Measurements from ENCODE around the gene CRYL1.

CRYL1 gene

DNA sequence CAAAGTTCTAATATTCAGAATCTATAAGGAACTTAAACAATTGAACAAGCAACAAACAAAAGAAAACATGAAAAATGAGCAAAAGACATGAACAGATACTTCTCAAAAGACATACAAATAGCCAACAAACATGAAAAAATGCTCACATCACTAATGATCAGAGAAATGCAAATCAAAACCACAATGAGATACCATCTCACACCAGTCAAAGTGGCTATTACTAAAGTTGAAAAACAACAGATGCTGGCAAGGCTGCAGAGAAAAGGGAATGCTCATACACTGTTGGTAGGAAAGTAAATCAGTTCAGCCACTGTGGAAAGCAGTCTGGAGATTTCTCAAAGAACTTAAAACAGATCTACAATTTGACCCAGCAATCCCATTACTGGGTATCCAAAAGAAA is 74.3 kb downstream of the CRYL1 start:
- TF ChIP-seq FOXM1 (IDR thresholded peaks at IDR 0.05; ENCODE audit: borderline replicate concordance, low read depth) (no peak), TAF1 (IDR thresholded peaks at IDR 0.05; ENCODE audit: low read depth) (no peak), CEBPB (IDR thresholded peaks at IDR 0.05) (no peak), EP300 (IDR thresholded peaks at IDR 0.05; ENCODE audit: borderline replicate concordance) (no peak), EGR1 (IDR thresholded peaks at IDR 0.05) (no peak), RAD21 (IDR thresholded peaks at IDR 0.05; ENCODE audit: low read depth) (no peak), TEAD4 (IDR thresholded peaks at IDR 0.05) (no peak)
- TF ChIP-seq, protein P1, sequence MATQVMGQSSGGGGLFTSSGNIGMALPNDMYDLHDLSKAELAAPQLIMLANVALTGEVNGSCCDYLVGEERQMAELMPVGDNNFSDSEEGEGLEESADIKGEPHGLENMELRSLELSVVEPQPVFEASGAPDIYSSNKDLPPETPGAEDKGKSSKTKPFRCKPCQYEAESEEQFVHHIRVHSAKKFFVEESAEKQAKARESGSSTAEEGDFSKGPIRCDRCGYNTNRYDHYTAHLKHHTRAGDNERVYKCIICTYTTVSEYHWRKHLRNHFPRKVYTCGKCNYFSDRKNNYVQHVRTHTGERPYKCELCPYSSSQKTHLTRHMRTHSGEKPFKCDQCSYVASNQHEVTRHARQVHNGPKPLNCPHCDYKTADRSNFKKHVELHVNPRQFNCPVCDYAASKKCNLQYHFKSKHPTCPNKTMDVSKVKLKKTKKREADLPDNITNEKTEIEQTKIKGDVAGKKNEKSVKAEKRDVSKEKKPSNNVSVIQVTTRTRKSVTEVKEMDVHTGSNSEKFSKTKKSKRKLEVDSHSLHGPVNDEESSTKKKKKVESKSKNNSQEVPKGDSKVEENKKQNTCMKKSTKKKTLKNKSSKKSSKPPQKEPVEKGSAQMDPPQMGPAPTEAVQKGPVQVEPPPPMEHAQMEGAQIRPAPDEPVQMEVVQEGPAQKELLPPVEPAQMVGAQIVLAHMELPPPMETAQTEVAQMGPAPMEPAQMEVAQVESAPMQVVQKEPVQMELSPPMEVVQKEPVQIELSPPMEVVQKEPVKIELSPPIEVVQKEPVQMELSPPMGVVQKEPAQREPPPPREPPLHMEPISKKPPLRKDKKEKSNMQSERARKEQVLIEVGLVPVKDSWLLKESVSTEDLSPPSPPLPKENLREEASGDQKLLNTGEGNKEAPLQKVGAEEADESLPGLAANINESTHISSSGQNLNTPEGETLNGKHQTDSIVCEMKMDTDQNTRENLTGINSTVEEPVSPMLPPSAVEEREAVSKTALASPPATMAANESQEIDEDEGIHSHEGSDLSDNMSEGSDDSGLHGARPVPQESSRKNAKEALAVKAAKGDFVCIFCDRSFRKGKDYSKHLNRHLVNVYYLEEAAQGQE (IDR thresholded peaks at IDR 0.05; ENCODE audit: low read depth), result no peak

DNA sequence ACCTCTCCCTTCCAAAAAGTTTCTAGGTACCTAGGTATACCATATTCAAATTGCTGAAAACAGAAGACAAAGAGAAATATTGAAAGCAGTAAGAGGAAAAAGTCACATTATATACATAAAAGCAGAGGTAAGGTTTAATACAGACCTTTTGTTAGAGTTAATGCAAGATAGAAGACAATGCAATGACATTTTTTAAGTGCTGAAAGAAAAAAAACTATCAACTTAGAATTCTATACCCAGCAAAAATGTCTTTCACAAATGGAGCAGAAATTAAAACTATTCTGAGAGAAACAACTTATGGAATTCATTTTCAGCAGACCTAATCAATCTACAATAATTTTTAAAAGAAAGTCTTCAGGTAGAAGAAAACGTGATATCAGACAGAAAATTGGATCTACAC is 77.2 kb downstream of the CRYL1 start:
- no peak for TF ChIP-seq RAD21 (IDR thresholded peaks at IDR 0.05; ENCODE audit: low read depth)
- no peak for TF ChIP-seq EP300 (IDR thresholded peaks at IDR 0.05; ENCODE audit: borderline replicate concordance)
- TF ChIP-seq CREB1 (IDR thresholded peaks at IDR 0.05; ENCODE audit: low read depth), result no peak
- TF ChIP-seq TCF12 (IDR thresholded peaks at IDR 0.05; ENCODE audit: low read depth), result no peak
- TF ChIP-seq TEAD4 (IDR thresholded peaks at IDR 0.05), result no peak
- TF ChIP-seq ZBTB7A (IDR thresholded peaks at IDR 0.05; ENCODE audit: low read depth), result no peak
- TF ChIP-seq, protein P2, sequence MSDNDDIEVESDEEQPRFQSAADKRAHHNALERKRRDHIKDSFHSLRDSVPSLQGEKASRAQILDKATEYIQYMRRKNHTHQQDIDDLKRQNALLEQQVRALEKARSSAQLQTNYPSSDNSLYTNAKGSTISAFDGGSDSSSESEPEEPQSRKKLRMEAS (IDR thresholded peaks at IDR 0.05), result no peak
- no peak for TF ChIP-seq CEBPB (IDR thresholded peaks at IDR 0.05)
- TF ChIP-seq TAF1 (IDR thresholded peaks at IDR 0.05; ENCODE audit: low read depth), result no peak
- TF ChIP-seq EGR1 (IDR thresholded peaks at IDR 0.05), result no peak
- TF ChIP-seq YY1 (IDR thresholded peaks at IDR 0.05; ENCODE audit: low read depth), result no peak

DNA sequence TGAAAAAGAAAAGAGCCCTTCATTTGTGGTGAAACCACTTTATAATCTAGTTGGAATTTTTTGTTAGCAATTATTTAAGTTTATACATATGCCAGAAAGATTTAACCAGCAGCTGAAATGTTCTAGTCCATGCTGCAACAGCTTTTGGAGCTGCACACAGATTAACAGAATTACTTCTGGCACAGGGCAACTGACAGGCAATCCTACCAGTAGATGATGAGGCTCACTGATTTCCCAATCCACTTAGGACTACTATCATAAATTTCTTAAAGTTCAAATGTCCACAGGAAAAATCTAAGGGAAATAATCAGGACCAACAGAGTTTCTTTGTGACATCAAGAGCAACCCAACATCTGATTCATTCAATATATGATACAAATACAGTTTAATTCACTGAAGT is 78.8 kb downstream of the CRYL1 start:
- TF ChIP-seq, protein P2 (IDR thresholded peaks at IDR 0.05), result no peak
- TF ChIP-seq TCF12 (IDR thresholded peaks at IDR 0.05; ENCODE audit: low read depth), result no peak
- TF ChIP-seq RAD21 (IDR thresholded peaks at IDR 0.05; ENCODE audit: low read depth), result no peak
- TF ChIP-seq, protein P3, sequence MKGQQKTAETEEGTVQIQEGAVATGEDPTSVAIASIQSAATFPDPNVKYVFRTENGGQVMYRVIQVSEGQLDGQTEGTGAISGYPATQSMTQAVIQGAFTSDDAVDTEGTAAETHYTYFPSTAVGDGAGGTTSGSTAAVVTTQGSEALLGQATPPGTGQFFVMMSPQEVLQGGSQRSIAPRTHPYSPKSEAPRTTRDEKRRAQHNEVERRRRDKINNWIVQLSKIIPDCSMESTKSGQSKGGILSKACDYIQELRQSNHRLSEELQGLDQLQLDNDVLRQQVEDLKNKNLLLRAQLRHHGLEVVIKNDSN (IDR thresholded peaks at IDR 0.05), result no peak
- TF ChIP-seq EP300 (IDR thresholded peaks at IDR 0.05; ENCODE audit: borderline replicate concordance), result no peak
- TF ChIP-seq CREB1 (IDR thresholded peaks at IDR 0.05; ENCODE audit: low read depth), result no peak
- no peak for TF ChIP-seq TAF1 (IDR thresholded peaks at IDR 0.05; ENCODE audit: low read depth)
- no peak for TF ChIP-seq FOXM1 (IDR thresholded peaks at IDR 0.05; ENCODE audit: borderline replicate concordance, low read depth)
- no peak for TF ChIP-seq NFIC (IDR thresholded peaks at IDR 0.05)
- TF ChIP-seq TEAD4 (IDR thresholded peaks at IDR 0.05), result no peak
- TF ChIP-seq, protein P1 (IDR thresholded peaks at IDR 0.05; ENCODE audit: low read depth), result no peak
- no peak for TF ChIP-seq CEBPB (IDR thresholded peaks at IDR 0.05)

DNA sequence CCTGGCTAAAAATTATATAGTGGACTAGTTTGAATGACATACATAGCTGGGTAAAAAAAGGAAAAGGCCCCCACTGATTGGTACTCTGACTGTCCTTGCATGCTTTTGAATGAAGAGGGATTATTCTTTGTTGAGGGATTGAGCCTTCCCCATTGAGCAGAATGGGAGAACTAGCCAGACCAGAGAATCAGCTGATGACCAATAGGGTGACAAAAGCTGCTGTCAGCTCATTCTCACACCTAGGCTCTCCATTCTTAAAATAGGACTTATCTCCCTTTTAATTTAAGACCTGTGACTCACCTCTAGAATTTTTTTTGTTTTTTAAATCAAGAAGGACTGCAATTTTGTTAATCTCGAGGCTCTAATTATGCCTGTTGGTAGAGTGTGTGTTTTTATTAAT is 79.3 kb downstream of the CRYL1 start:
- TF ChIP-seq CEBPB (IDR thresholded peaks at IDR 0.05) (no peak), EP300 (IDR thresholded peaks at IDR 0.05; ENCODE audit: borderline replicate concordance) (no peak)
- TF ChIP-seq, protein P1 (IDR thresholded peaks at IDR 0.05; ENCODE audit: low read depth), result no peak

DNA sequence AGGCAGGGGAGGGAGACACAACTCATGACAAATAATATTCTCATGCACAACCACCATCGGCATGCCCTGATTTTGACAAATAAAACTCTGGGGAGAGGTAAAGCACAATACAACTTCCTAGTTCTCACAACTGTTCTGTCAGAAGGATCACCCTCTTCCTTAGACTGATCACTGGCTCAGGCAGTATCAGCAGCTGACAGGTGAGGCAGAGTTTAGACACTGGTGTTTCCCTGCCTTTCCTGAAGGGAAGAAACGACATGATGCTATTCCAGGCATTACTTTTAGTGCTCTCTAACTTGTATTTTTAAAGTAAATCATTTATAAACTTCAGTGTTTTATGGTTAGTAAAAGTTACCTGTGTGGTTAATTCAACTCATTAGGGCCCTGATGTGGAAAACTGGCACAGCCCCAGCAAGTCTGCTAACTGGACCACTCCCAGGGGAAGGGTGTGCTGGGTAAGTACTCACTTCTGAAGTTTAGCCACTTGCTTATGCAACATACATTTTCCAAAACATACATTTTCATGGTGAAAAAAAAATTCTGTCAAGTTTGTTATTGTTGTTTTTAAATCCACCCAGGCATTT is 82.8 kb downstream of the CRYL1 start:
- TF ChIP-seq NFIC (IDR thresholded peaks at IDR 0.05) (no peak), TEAD4 (IDR thresholded peaks at IDR 0.05) (no peak), EGR1 (IDR thresholded peaks at IDR 0.05) (no peak), FOXM1 (IDR thresholded peaks at IDR 0.05; ENCODE audit: borderline replicate concordance, low read depth) (no peak), ZBTB7A (IDR thresholded peaks at IDR 0.05; ENCODE audit: low read depth) (no peak), CEBPB (IDR thresholded peaks at IDR 0.05) (no peak), TCF12 (IDR thresholded peaks at IDR 0.05; ENCODE audit: low read depth) (no peak), TAF1 (IDR thresholded peaks at IDR 0.05; ENCODE audit: low read depth) (no peak), YY1 (IDR thresholded peaks at IDR 0.05; ENCODE audit: low read depth) (no peak), EP300 (IDR thresholded peaks at IDR 0.05; ENCODE audit: borderline replicate concordance) (no peak), RAD21 (IDR thresholded peaks at IDR 0.05; ENCODE audit: low read depth) (no peak)
- TF ChIP-seq, protein P3 (IDR thresholded peaks at IDR 0.05), result no peak
- TF ChIP-seq, protein P2 (IDR thresholded peaks at IDR 0.05), result no peak
